T-helper 1 cell treated with Interleukin-12 subunit alpha and Interleukin-12 subunit beta and Interleukin-4 antibody, amounts not matched to agents 30 μg/mL and 1 μg/mL, for 36 hours (primary cell): ENCODE measurements around the gene SPATA2L.
"Not testable (repeated sequence)": the region's sequence is repeated elsewhere in the genome, so short reads cannot be mapped to it uniquely, and the experiment has no call there.

Experiments used
- H3K27ac Mint-ChIP-seq: one replicate; pipeline ENCODE4 v1.8.0; 2021; ENCODE audit warnings: mild to moderate bottlenecking, mixed read lengths
- H3K27me3 Mint-ChIP-seq: one replicate; pipeline ENCODE4 v1.8.0; 2021; ENCODE audit warnings: low read depth, mixed read lengths
- H3K36me3 Mint-ChIP-seq: one replicate; pipeline ENCODE4 v1.8.0; 2021; ENCODE audit warnings: low read depth, mixed read lengths
- H3K4me1 Mint-ChIP-seq: one replicate; pipeline ENCODE4 v1.8.0; 2021; ENCODE audit warnings: low read depth, mixed read lengths
- H3K4me3 Mint-ChIP-seq: one replicate; pipeline ENCODE4 v1.8.0; 2021; ENCODE audit warnings: mild to moderate bottlenecking, moderate library complexity, mixed read lengths
- H3K9me3 Mint-ChIP-seq: one replicate; pipeline ENCODE4 v1.8.0; 2021; ENCODE audit warnings: mixed read lengths

Gene SPATA2L

DNA sequence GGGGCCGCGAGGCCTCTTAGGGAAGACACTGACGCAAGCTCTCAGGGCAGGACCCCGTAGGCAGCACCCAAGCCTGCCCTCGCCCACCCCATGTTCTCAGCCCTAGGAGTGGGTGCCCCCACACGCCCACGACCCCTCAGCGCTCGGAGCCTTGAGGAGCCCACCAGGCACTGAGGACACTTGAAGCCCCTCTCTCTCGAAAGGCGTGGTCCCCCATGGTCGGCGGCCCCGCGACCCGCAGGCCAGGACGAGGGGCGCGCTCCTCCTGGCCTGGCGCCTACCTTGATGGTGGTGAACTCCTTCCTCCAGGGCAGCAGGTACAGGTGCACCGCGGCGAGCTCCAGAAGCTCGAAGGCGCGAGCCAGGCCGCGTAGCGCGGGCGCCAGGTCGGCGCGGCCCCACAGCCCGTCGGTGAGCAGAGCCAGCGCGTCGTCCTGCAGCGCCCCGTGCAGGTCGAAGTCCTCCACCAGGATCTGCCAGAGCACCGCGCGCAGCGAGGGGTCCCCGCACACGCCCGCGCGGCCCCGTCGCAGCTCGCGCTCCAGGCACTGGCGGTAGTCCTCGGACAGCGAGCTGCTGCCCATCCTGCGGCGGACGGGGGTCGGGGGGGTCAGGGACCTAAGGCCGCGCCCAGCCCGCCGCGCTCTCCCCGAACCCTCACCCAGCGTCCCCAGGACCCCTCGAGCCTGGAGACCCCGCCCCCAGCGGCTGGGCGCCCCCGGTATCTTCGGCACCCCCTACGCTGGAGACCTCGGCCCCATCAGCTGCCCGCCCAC is 668 bp downstream of the SPATA2L start:
- H3K36me3 Mint-ChIP-seq = no peaks in the 10 kb centered on the region
- H3K9me3 Mint-ChIP-seq = no peaks in the 10 kb centered on the region
- H3K27me3 Mint-ChIP-seq = no peaks in the 10 kb centered on the region
- H3K4me1 Mint-ChIP-seq = peaks cover 9% of the 10 kb centered on the region
- H3K27ac Mint-ChIP-seq = peak overlapping the region; percentile 59
- peak overlapping the region; percentile 79 for H3K4me3 Mint-ChIP-seq

DNA sequence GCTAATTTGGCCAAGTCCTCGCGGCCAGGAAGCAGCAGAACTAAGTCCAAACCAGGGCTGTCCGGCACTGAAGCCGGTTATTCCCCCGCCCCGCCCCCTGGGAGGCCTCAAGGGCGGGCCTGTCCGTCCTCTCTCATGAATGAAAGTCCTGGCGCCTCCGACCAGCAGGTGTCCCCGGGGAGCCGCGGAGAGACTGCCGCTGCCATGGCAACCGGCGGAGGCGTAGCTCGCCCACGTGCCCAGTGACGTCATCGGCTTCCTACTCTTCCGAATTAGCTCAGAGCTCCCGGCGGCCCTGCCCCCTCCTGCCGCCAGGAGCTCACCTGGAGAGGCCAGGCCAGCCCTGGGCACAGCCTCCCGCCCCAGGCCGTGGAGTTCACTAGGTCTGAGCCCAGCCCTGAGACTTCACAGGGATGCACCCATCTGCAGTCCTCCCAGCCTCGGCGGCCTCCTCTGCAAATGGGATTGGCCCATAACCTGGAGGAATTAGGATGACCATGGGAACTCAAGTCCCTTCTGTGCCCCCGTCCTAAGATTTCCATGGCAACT is 1.3 kb downstream of the SPATA2L start:
- Mint-ChIP-seq H3K9me3 (no peaks in the 10 kb centered on the region), H3K4me1 (peaks cover 8% of the 10 kb centered on the region), H3K36me3 (no peaks in the 10 kb centered on the region), H3K27ac (peak overlapping the region; percentile 59), H3K4me3 (peak overlapping the region; percentile 56), H3K27me3 (no peaks in the 10 kb centered on the region)

DNA sequence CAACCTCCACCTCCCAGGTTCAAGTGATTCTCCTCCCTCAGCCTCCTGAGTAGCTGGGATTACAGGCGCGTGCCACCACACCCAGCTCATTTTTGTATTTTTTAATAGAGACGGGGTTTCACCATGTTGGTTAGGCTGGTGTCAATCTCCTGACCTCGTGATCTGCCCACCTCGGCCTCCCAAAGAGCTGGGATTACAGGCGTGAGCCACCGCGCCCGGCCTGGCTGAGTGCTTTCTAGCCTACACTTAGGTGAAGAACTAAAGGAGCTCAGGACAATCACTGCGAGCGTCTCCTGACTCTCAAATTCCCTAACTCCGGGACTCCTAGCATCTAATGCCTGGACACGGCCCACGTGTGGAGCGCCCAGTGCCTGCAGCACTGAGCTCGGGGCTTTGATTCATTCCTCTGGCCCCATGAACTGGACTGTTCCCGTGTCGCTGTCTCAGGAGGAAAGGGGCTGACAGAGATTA is 1.8 kb downstream of the SPATA2L start:
- not testable (repeated sequence) for H3K4me1 Mint-ChIP-seq, H3K9me3 Mint-ChIP-seq, H3K36me3 Mint-ChIP-seq, H3K27me3 Mint-ChIP-seq
- H3K27ac Mint-ChIP-seq = peak overlapping the region; percentile 59
- peak overlapping the region; percentile 56 for H3K4me3 Mint-ChIP-seq

DNA sequence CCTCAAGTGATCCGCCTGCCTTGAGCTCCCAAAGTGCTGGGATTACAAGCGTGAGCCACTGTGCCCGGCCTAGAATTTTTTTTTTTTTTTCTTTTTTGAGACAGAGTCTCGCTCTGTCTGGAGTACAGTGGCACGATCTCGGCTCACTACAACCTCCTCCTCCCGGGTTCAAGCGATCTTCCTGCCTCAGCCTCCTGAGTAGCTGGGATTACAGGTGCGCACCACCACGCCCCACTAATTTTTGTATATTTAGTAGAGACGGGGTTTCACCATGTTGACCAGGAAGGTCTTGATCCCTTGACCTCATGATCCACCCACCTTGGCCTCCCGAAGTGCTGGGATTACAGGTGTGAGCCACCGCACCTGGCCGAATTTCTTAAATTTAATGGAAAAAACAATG is 2.8 kb downstream of the SPATA2L start:
- H3K4me1 Mint-ChIP-seq, H3K27me3 Mint-ChIP-seq, H3K9me3 Mint-ChIP-seq, H3K27ac Mint-ChIP-seq, H3K36me3 Mint-ChIP-seq, H3K4me3 Mint-ChIP-seq: not testable (repeated sequence)

DNA sequence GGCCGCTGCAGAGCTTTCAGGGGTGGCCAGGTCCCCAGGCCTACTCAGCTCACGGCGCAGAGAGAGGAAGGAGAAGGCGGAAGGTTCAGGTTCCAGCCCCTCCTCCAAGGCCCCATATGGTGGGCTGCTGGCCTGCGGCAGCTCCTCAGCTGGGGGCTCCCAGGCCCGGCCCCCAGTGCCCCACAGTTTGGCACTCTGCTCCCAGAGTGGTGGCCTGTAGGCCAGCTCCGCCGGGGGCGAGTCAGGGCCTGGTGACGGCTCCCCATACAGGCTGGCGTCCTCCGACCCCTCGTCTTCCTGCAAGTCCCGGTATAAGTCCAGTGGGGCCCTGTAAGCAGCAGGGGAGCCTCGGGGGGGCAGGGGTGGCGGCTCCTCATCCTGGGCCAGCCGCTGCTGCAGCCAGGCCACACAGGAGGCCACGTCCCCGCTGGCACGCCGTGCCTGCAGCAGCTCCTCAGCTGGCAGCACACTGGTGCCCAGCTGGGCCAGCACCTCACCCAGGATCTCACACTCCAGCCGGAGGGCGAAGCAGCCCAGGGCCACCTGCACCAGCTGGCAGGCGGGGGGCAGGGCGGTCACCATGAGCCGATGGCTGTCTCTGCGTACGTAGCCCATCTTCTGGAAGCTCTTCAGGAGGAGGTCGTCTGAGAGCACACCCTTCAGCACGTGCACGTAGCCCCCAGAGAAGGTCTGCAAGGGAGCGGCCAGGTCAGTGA is 3.7 kb downstream of the SPATA2L start:
- Mint-ChIP-seq H3K4me3 (no peak overlapping the region), H3K9me3 (no peaks in the 10 kb centered on the region), H3K27me3 (no peaks in the 10 kb centered on the region), H3K36me3 (peaks cover 5% of the 10 kb centered on the region), H3K27ac (no peak overlapping the region), H3K4me1 (peaks cover 8% of the 10 kb centered on the region)

DNA sequence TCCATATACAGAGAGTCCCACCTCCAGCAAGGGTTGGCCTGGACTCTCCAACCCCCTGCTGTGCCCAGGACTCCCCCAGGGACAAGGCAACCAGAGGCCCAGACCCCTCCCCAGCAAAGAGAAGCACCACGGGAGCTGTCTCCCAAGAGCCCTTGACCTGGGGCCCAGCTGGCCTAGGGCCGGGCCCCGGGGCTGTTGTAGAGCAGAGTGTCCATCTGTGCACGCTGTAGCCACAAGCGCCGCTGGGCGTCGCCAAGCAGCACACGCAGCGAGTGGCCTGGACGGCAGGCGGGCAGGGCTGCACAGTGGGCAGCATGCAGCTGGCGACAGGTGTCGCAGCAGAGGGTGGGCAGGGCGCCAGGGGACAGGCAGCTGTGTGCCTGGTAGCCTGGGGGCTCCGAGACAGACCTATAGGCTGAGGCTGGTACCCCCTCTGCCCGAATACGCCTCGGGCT is 4.3 kb downstream of the SPATA2L start:
- Mint-ChIP-seq H3K27me3 (no peaks in the 10 kb centered on the region), H3K27ac (no peak overlapping the region), H3K4me3 (no peak overlapping the region), H3K4me1 (peaks cover 8% of the 10 kb centered on the region), H3K36me3 (peaks cover 5% of the 10 kb centered on the region), H3K9me3 (no peaks in the 10 kb centered on the region)

DNA sequence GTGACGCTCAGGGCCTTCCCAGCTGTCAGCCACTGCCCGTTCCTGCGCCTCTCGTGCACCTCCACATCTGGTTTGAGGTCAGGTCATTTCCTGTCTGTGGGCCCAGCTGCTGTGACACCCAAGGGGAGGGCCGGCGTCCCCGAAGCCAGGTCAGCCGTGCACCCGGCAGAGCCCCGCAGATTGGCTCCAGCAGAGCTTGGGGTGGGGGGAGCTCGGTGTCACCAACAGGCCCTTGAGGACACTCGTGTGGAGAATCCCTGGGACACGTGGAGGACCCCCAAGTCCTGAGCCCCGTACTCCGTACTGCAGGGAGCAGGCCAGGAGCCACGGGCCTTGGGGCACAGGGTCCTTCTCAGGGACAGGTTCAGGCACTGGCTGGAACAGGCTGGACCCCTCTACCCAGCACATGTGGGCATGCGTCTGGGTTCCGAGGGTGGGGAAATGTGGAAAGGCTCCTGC is 4.8 kb downstream of the SPATA2L start:
- no peaks in the 10 kb centered on the region for H3K9me3 Mint-ChIP-seq
- H3K36me3 Mint-ChIP-seq = peaks cover 5% of the 10 kb centered on the region
- H3K4me3 Mint-ChIP-seq = no peak overlapping the region
- H3K27me3 Mint-ChIP-seq = no peaks in the 10 kb centered on the region
- H3K4me1 Mint-ChIP-seq = peaks cover 8% of the 10 kb centered on the region
- H3K27ac Mint-ChIP-seq = no peak overlapping the region

DNA sequence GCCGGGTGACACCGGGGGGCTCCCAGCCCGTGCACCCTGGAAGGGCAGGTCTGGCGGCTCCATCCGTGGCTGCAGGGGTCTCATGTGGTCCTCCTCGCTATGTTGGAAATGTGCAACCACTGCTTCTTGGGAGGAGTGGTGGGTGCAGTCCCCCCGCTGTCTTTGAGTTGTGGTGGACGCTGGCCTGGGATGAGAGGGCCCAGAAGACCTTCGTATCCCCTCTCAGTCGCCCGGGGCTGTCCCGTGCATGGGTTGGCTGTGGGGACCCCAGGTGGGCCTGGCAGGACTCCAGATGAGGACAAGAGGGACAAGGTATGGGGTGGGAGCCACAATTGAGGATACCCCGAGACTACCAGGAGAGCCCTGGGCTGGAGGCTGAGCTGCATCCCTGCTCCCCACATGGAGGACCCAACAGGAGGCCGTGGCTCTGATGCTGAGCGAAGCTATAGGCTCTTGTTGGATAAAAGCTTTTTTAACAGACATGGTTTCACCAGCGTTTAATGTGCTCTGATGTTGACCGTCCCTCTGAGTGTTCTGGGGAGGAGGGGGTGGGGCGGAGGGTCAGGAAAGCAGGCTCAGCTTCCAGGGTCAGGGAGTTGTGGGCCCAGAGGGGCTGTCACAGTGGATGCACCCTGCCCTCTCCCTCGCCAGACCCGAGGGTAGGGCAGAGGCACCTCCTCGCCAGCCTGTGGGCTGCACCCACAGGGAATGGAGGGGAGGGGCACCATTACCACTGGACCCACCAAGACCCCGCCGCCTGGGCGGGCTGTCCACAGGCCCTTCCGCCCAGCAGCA is 5.4 kb downstream of the SPATA2L start:
- Mint-ChIP-seq H3K4me3 (no peak overlapping the region), H3K27ac (no peak overlapping the region), H3K36me3 (peaks cover 5% of the 10 kb centered on the region)

DNA sequence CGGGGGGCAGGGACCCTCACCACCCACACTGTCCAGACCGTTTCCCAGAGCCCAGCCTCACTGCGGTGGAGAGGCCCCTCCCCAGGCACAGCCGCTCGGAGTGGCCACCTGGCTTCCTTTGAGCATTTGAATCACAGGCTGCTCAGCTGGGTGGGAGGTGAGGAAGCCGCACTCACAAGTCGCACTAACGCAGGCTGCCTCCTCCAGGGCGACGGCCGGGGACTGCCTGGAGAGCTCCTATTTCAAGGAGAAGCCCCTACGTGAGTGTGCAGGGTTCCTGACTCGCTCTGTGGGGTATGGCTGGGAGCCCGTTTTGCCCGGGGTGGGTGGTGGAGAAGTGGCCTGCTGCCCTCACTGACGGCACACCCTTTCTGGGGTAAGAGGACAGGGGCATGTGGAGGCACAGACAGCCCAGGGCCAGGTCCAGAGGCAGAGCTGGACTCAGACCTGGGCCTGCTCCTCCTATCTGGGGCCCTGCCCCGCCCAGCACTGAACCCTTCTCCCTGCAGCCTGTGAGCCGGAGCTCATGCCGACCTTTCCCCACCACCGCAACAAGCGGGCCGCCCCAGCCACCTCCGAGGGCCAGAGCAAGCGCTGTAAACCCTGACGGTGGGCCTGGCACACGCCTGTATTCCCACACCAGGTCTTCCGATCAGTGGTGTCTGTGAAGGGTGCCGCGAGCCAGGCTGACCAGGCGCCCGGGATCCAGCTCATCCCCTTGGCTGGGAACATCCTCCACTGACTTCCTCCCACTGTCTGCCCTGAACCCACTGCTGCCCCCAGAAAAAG is 6.2 kb downstream of the SPATA2L start:
- Mint-ChIP-seq H3K9me3 (no peaks in the 10 kb centered on the region), H3K27me3 (no peaks in the 10 kb centered on the region), H3K4me1 (peaks cover 6% of the 10 kb centered on the region), H3K27ac (no peak overlapping the region), H3K4me3 (no peak overlapping the region), H3K36me3 (peaks cover 7% of the 10 kb centered on the region)

More for the DNA sequence above, 5.4 kb downstream of the SPATA2L start:
- no peaks in the 10 kb centered on the region for H3K27me3 Mint-ChIP-seq
- H3K9me3 Mint-ChIP-seq = no peaks in the 10 kb centered on the region
- H3K4me1 Mint-ChIP-seq = peaks cover 8% of the 10 kb centered on the region

DNA sequence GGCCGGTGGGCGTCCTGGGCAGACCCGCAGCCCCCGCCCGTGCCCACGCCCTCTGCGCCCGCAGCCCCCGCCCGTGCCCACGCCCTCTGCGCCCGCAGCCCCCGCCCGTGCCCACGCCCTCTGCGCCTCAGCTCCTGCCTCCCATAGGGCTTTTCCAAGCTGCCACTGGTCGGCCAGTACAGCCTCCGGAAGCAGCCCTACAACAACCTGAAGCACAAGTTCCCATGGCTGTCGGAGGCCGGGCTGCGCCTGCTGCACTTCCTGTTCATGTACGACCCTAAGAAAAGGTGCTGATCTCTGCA is 6.8 kb downstream of the SPATA2L start:
- H3K4me3 Mint-ChIP-seq, H3K4me1 Mint-ChIP-seq, H3K27me3 Mint-ChIP-seq, H3K9me3 Mint-ChIP-seq, H3K27ac Mint-ChIP-seq: not testable (repeated sequence)
- H3K36me3 Mint-ChIP-seq = peaks cover 10% of the 10 kb centered on the region

DNA sequence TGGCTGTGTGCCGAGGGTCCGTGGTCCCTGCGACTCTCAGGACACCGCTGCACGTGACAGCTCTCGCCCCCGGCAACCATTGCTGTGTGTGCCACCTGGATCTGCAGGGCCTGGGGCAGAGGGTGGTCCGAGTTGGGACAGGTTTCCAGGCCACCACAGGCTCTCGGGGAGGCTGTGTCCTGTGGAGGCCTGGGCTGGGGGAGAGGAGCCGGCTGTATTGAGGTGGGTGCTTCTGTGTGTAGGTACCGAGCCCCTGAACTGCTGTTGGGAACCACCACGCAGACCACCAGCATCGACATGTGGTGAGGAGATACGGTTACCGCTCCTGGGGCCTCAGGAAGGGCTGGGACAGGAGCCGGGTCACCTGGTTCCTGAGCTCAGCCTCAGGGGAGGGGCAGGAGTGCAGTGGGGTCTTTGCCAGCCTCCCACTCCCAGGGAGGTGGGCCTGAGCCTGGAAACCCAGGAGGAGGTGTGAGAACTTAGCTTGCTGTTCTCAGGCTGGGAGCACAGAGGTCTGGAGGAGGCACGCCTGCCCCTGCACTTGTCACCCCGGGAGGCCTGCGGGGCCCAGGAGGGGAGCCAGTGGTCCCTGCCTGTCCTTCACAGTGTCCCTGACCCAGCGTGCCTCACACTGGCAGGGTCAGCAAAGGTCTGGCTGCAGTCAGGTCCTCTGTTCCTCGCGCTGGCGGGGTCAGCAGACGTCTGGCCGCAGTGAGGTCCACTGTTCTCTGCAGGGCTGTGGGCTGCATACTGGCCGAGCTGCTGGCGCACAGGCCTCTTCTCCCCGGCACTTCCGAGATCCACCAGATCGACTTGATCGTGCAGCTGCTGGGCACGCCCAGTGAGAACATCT is 7.3 kb downstream of the SPATA2L start:
- Mint-ChIP-seq H3K27ac (no peak overlapping the region), H3K27me3 (no peaks in the 10 kb centered on the region), H3K4me1 (peaks cover 2% of the 10 kb centered on the region), H3K36me3 (peaks cover 10% of the 10 kb centered on the region), H3K4me3 (no peak overlapping the region), H3K9me3 (no peaks in the 10 kb centered on the region)

DNA sequence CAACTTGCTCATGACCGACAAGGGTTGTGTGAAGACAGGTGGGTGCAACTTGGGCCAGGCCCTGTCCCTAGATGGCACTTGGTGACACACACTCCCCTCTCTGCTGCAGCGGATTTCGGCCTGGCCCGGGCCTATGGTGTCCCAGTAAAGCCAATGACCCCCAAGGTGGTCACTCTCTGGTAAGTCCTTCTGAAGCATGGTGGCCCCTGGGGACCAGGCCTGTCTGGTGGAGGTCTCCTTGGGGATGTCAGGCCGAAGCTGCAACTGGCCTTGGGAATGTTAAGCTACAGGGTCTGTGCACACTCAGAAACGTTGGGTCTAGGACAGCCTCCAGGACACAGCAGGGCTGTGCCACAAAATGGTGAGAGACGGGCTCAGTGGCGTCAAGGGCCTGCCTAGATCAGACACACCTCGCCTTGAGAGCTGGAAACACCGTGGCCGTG is 8.2 kb downstream of the SPATA2L start:
- no peaks in the 10 kb centered on the region for H3K9me3 Mint-ChIP-seq
- H3K36me3 Mint-ChIP-seq = peaks cover 10% of the 10 kb centered on the region
- H3K27ac Mint-ChIP-seq = no peak overlapping the region
- H3K27me3 Mint-ChIP-seq = no peaks in the 10 kb centered on the region
- H3K4me3 Mint-ChIP-seq = no peak overlapping the region
- peaks cover 2% of the 10 kb centered on the region for H3K4me1 Mint-ChIP-seq

DNA sequence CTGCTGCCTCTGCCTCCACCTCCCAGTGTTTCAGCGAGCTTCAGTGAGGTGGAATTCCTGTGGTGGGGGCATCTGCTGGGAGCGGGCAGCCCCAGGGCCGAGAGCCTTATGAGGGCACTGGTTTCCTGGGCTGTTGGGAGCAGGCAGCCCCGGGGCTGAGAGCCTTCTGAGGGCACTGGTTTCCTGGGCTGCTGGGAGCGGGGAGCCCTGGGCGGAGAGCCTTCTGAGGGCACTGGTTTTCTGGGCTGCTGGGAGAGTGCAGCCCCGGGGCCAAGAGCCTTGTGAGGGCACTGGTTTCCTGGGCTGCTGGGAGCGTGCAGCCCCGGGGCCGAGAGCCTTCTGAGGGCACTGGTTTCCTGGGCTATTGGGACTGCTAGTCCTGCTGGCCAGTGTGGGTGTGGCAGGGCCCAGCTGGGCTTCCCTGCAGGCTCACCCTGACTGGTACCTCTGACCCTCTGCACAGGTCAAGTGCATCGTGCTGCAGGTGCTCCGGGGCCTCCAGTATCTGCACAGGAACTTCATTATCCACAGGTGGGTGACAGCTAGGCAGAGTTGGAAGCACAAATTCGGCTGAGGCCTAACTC is 9.4 kb downstream of the SPATA2L start:
- Mint-ChIP-seq H3K27ac (no peak overlapping the region), H3K27me3 (no peaks in the 10 kb centered on the region), H3K4me1 (peaks cover 8% of the 10 kb centered on the region), H3K4me3 (no peak overlapping the region), H3K36me3 (peaks cover 10% of the 10 kb centered on the region), H3K9me3 (no peaks in the 10 kb centered on the region)
